IMR-90 (cell line): ENCODE data around the gene IGF2R. TPM values are rescaled to one million over a fixed set of nuclear protein-coding genes. Genes with fewer than 3 reads are reported as not detected.

Experiments
- ATAC-seq: fragments of 200-7000 bp; cut with Tn5 transposase; 2 replicates; pipeline ENCODE4 v1.9.1; 2020; ENCODE audit warnings: low read depth, mild to moderate bottlenecking, moderate library complexity
- BruUV-seq: library from RNA; stranded (reverse); fragments of 400-500 nt; replicated peaks from 2 replicates; lab custom pipeline; 2021; lab: Mats Ljungman, UMichigan
- CTCF ChIA-PET: fragments of 300-600 bp; formaldehyde crosslinking; extraction: SDS; loops from one replicate; lab custom pipeline; 2021; ENCODE audit warnings: antibody characterized with exemption; lab: Yijun Ruan, JAX
- POLR2A ChIA-PET: fragments of 300-600 bp; sonication (Branson Sonifier 250); formaldehyde crosslinking; loops from one replicate; lab custom pipeline; 2022; ENCODE audit warnings: antibody characterized with exemption; ENCODE audit not compliant: unreplicated experiment; lab: Charles Lee
- DNase-seq: peaks from one replicate; pipeline ENCODE4 v3.0.0; 2013
- H2AFZ ChIP-seq: replicated peaks from 2 replicates; pipeline ENCODE3; 2013; ENCODE audit warnings: low read length, mild to moderate bottlenecking; ENCODE audit not compliant: poor library complexity
- H2AK5ac ChIP-seq: 2 replicates; pipeline ENCODE4 v1.6.1; 2013; ENCODE audit warnings: low read depth, low read length, inconsistent platforms
- H2AK9ac ChIP-seq: replicated peaks from 2 replicates; pipeline ENCODE3; 2013; ENCODE audit warnings: mild to moderate bottlenecking, low read depth, low read length, moderate library complexity; ENCODE audit not compliant: poor library complexity
- H2BK120ac ChIP-seq: 2 replicates; pipeline ENCODE4 v1.6.1; 2013; ENCODE audit warnings: low read depth, low read length, inconsistent platforms
- H2BK15ac ChIP-seq: 3 replicates; pipeline ENCODE4 v1.6.1; 2013; ENCODE audit warnings: low read depth, low read length, inconsistent platforms
- H2BK20ac ChIP-seq: 2 replicates; pipeline ENCODE4 v1.6.1; 2013; ENCODE audit warnings: low read depth, mild to moderate bottlenecking, inconsistent platforms, low read length, moderate library complexity
- H2BK5ac ChIP-seq: 2 replicates; pipeline ENCODE4 v1.6.1; 2013; ENCODE audit warnings: mild to moderate bottlenecking, low read depth, low read length, inconsistent platforms; ENCODE audit not compliant: poor library complexity, severe bottlenecking
- H3K14ac ChIP-seq: replicated peaks from 2 replicates; pipeline ENCODE4 v1.6.1; 2013; ENCODE audit warnings: low read depth, low read length, inconsistent platforms
- H3K18ac ChIP-seq: 2 replicates; pipeline ENCODE4 v1.6.1; 2013; ENCODE audit warnings: low read depth, low read length, control low read depth
- H3K23ac ChIP-seq: 2 replicates; pipeline ENCODE4 v1.6.1; 2013; ENCODE audit warnings: low read depth, low read length, inconsistent platforms
- H3K27ac ChIP-seq: 2 replicates; pipeline ENCODE4 v1.5.1; 2013; ENCODE audit warnings: mild to moderate bottlenecking, control low read depth, low read length; ENCODE audit not compliant: insufficient read depth
- H3K27me3 ChIP-seq: 2 replicates; pipeline ENCODE4 v1.6.1; 2013; ENCODE audit warnings: low read length; ENCODE audit not compliant: control insufficient read depth, insufficient read depth
- H3K36me3 ChIP-seq: 2 replicates; pipeline ENCODE4 v1.6.1; 2013; ENCODE audit warnings: low read length, mixed read lengths; ENCODE audit not compliant: control insufficient read depth, insufficient read depth
- H3K4ac ChIP-seq: 2 replicates; pipeline ENCODE4 v1.6.1; 2013; ENCODE audit warnings: low read depth, low read length, inconsistent platforms
- H3K4me1 ChIP-seq: 2 replicates; pipeline ENCODE4 v1.6.1; 2013; ENCODE audit warnings: low read length, mixed read lengths; ENCODE audit not compliant: control insufficient read depth, insufficient read depth
- H3K4me2 ChIP-seq: 2 replicates; pipeline ENCODE4 v1.6.1; 2013; ENCODE audit warnings: low read depth, mild to moderate bottlenecking, control low read depth, low read length, moderate library complexity
- H3K4me3 ChIP-seq: 2 replicates; pipeline ENCODE4 v1.5.1; 2013; ENCODE audit warnings: low read depth, mild to moderate bottlenecking, control low read depth, low read length, moderate library complexity; ENCODE audit not compliant: insufficient read depth
- H3K56ac ChIP-seq: 2 replicates; pipeline ENCODE4 v1.6.1; 2013; ENCODE audit warnings: low read length, inconsistent platforms; ENCODE audit not compliant: insufficient read depth; ENCODE audit errors: extremely low read depth
- H3K79me1 ChIP-seq, 2 experiments: 2 replicates each; pipeline ENCODE4 v1.6.1; 2013; ENCODE audit warnings: low read length in 2 of 2, inconsistent platforms in 1 of 2, low read depth in 1 of 2
- H3K9ac ChIP-seq: 2 replicates; pipeline ENCODE4 v1.6.1; 2013; ENCODE audit warnings: low read depth, low read length, control low read depth
- H3K9me1 ChIP-seq: 2 replicates; pipeline ENCODE4 v1.6.1; 2013; ENCODE audit warnings: low read length, inconsistent platforms; ENCODE audit not compliant: insufficient read depth
- H3K9me3 ChIP-seq: 2 replicates; pipeline ENCODE4 v1.6.1; 2013; ENCODE audit warnings: low read length; ENCODE audit not compliant: control insufficient read depth, insufficient read depth
- H4K20me1 ChIP-seq: 2 replicates; pipeline ENCODE4 v1.6.1; 2013; ENCODE audit warnings: low read length, inconsistent platforms; ENCODE audit not compliant: insufficient read depth
- H4K5ac ChIP-seq: 2 replicates; pipeline ENCODE4 v1.6.1; 2013; ENCODE audit warnings: mild to moderate bottlenecking, low read depth, low read length, control low read depth
- H4K8ac ChIP-seq, 2 experiments: 2 replicates each; pipeline ENCODE4 v1.6.1; 2013; ENCODE audit warnings: low read depth in 2 of 2, low read length in 2 of 2, control low read depth in 1 of 2, inconsistent platforms in 1 of 2
- H4K91ac ChIP-seq: 2 replicates; pipeline ENCODE4 v1.6.1; 2013; ENCODE audit warnings: low read depth, low read length, inconsistent platforms; ENCODE audit not compliant: insufficient read depth
- BHLHE40 ChIP-seq: fragments of 150-350 bp; IDR thresholded peaks from 2 replicates; pipeline ENCODE4 v1.6.1; 2016; ENCODE audit warnings: mild to moderate bottlenecking, low read depth, low read length
- CEBPB ChIP-seq: IDR thresholded peaks from 2 replicates; pipeline ENCODE4 v1.6.1; 2012; ENCODE audit warnings: low read depth, low read length, improper control_type of control experiment
- CHD1 ChIP-seq: IDR thresholded peaks from 2 replicates; pipeline ENCODE4 v1.6.1; 2012; ENCODE audit warnings: low read depth, low read length, improper control_type of control experiment
- CTCF ChIP-seq: conservative IDR thresholded peaks from 2 replicates; pipeline ENCODE4 v1.5.1; 2012; ENCODE audit warnings: mild to moderate bottlenecking, low read depth, low read length, improper control_type of control experiment
- ELK1 ChIP-seq: fragments of 150-350 bp; IDR thresholded peaks from 2 replicates; pipeline ENCODE4 v1.6.1; 2016; ENCODE audit warnings: low read depth, mild to moderate bottlenecking, low read length, moderate library complexity, borderline replicate concordance
- FOS ChIP-seq: fragments of 150-350 bp; IDR thresholded peaks from 2 replicates; pipeline ENCODE4 v1.6.1; 2016; ENCODE audit warnings: low read depth, low read length
- MAFK ChIP-seq: IDR thresholded peaks from 2 replicates; pipeline ENCODE4 v1.6.1; 2012; ENCODE audit warnings: low read depth, low read length, improper control_type of control experiment
- MAZ ChIP-seq: IDR thresholded peaks from 2 replicates; pipeline ENCODE4 v1.6.1; 2012; ENCODE audit warnings: low read depth, mild to moderate bottlenecking, low read length, improper control_type of control experiment, moderate library complexity, borderline replicate concordance
- MXI1 ChIP-seq: IDR thresholded peaks from 2 replicates; pipeline ENCODE4 v1.6.1; 2012; ENCODE audit warnings: low read depth, mild to moderate bottlenecking, low read length, moderate library complexity, borderline replicate concordance
- NFE2L2 ChIP-seq: fragments of 150-350 bp; IDR thresholded peaks from 2 replicates; pipeline ENCODE4 v1.6.1; 2016; ENCODE audit warnings: low read depth, mild to moderate bottlenecking, low read length
- POLR2A ChIP-seq: IDR thresholded peaks from 2 replicates; pipeline ENCODE4 v1.6.1; 2012; ENCODE audit warnings: mild to moderate bottlenecking, low read depth, low read length
- RAD21 ChIP-seq: IDR thresholded peaks from 2 replicates; pipeline ENCODE4 v1.6.1; 2012; ENCODE audit warnings: low read length, improper control_type of control experiment
- RCOR1 ChIP-seq: IDR thresholded peaks from 2 replicates; pipeline ENCODE4 v1.6.1; 2012; ENCODE audit warnings: mild to moderate bottlenecking, low read length, improper control_type of control experiment; ENCODE audit not compliant: insufficient replicate concordance
- RFX5 ChIP-seq: IDR thresholded peaks from 2 replicates; pipeline ENCODE4 v1.8.0; 2012; ENCODE audit warnings: low read depth, mild to moderate bottlenecking, low read length, moderate library complexity
- SMC3 ChIP-seq: fragments of 150-350 bp; IDR thresholded peaks from 2 replicates; pipeline ENCODE4 v1.6.1; 2016; ENCODE audit warnings: low read depth, mild to moderate bottlenecking, antibody characterized with exemption, low read length, moderate library complexity
- WGBS, 2 experiments: methylation state at CpG; one replicate each; pipeline versions ENCODE4 v1.1.5 to v1.1.7; 2013; ENCODE audit warnings: missing lambda C conversion rate in 2 of 2; ENCODE audit not compliant: insufficient read length in 1 of 2; ENCODE audit errors: extremely low coverage in 2 of 2; 5-methylcytosine and 5-hydroxymethylcytosine counted together
- dilution Hi-C: fragments of 300-500 bp; cut with HindIII; formaldehyde crosslinking; loops from one replicate; pipeline ENCODE4 v1.14.3; 2018; ENCODE audit warnings: low sequenced_read_pairs; ENCODE audit not compliant: unreplicated experiment
- in situ Hi-C: fragments of 300-500 bp; cut with MboI; formaldehyde crosslinking; loops from 3 replicates; pipeline ENCODE4 v1.14.3; 2019; ENCODE audit warnings: low sequenced_read_pairs, inconsistent platforms, mixed read lengths
- intact Hi-C: fragments of 100-400 bp; cut with micrococcal nuclease; formaldehyde crosslinking; loops from 2 replicates; pipeline ENCODE4 v1.10.0; 2022
- polyA plus RNA-seq, 3 experiments: library from polyadenylated mRNA; depleted of rRNA; stranded (reverse); fragments of >200 nt; gene quantifications; 2 replicates each; pipeline ENCODE4 v1.2.3, GENCODE V29; 2012; ENCODE audit warnings: low replicate concordance in 1 of 3
- total RNA-seq: library from RNA; depleted of rRNA; stranded (reverse); fragments of >200 nt; gene quantifications from 2 replicates; pipeline ENCODE4 v1.2.3, GENCODE V29; 2012
- TF ChIP-seq, protein P1 (sequence below): fragments of 150-350 bp; IDR thresholded peaks from 2 replicates; pipeline ENCODE4 v1.6.1; 2017; ENCODE audit warnings: mild to moderate bottlenecking, antibody characterized with exemption, low read length, low read depth

Gene IGF2R
- total and polyA plus RNA-seq, 2 of the 4 experiments (the other 2 are of a cell fraction) = 33.2 to 41.4 TPM

GRCh38 chr6:160118620-160119229 lies 149.8 kb downstream of the IGF2R start:
- dilution Hi-C loops = no loop called here
- H3K14ac ChIP-seq = no peak overlapping the region

More at GRCh38 chr6:160118620-160119229, 149.8 kb downstream of the IGF2R start:
- Histone ChIP-seq H2AFZ (no peak overlapping the region), H2BK15ac (no peak overlapping the region), H3K4me3 (no peak overlapping the region), H3K9me3 (no peaks in the 10 kb centered on the region; the same call in 1 of the 2 replicates), H3K4me1 (no peaks in the 10 kb centered on the region), H3K79me1 (no peaks in the 10 kb centered on the region), H2BK20ac (no peak overlapping the region), H2AK5ac (no peak overlapping the region), H4K20me1 (no peaks in the 10 kb centered on the region), H2BK5ac (no peak overlapping the region), H3K18ac (no peak overlapping the region), H3K27me3 (no peaks in the 10 kb centered on the region), H2AK9ac (no peak overlapping the region), H3K36me3 (no peaks in the 10 kb centered on the region), H4K8ac (no peak overlapping the region), H2BK120ac (no peak overlapping the region), H4K91ac (no peak overlapping the region), H3K27ac (no peak overlapping the region), H3K4ac (no peak overlapping the region), H3K56ac (no peak overlapping the region), H4K5ac (no peak overlapping the region), H3K9me1 (no peaks in the 10 kb centered on the region; the same call in 1 of the 2 replicates), H3K9ac (no peak overlapping the region), H3K4me2 (no peak overlapping the region), H3K23ac (no peak overlapping the region)
- TF ChIP-seq CTCF (no peak), NFE2L2 (no peak), RCOR1 (no peak), CHD1 (no peak), RFX5 (no peak), ELK1 (no peak), FOS (no peak), RAD21 (no peak), MXI1 (no peak), POLR2A (no peak), CEBPB (no peak), MAZ (no peak), SMC3 (no peak), MAFK (no peak), BHLHE40 (no peak)
- TF ChIP-seq, protein P1, sequence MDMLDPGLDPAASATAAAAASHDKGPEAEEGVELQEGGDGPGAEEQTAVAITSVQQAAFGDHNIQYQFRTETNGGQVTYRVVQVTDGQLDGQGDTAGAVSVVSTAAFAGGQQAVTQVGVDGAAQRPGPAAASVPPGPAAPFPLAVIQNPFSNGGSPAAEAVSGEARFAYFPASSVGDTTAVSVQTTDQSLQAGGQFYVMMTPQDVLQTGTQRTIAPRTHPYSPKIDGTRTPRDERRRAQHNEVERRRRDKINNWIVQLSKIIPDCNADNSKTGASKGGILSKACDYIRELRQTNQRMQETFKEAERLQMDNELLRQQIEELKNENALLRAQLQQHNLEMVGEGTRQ = no peak
- DNase-seq (no peak), ATAC-seq (no peak)
- intact Hi-C loops = no loop called here
- ChIA-PET POLR2A (no interaction called here), CTCF (no interaction called here)
- WGBS, 2 experiments = no CpG with 5 or more reads among the region's 5 CpGs
- BruUV-seq = no TSS peak
- in situ Hi-C loops = no loop called here
